Type B pancreatic cell (in vitro differentiated cells): Measurements from ENCODE around the gene LY9. TPM values are rescaled to one million over a fixed set of nuclear protein-coding genes. Genes with fewer than 3 reads are reported as not detected.

Source experiments
- DNase-seq: peaks from one replicate; pipeline ENCODE4 v3.0.0; 2021; ENCODE audit warnings: mixed read lengths; ENCODE audit not compliant: unreplicated experiment; ENCODE audit errors: extremely low spot score
- H3K27ac Mint-ChIP-seq: 2 replicates; pipeline ENCODE4 v1.8.0; 2021; ENCODE audit warnings: mild to moderate bottlenecking, mixed read lengths
- H3K27me3 Mint-ChIP-seq: 2 replicates; pipeline ENCODE4 v1.8.0; 2021; ENCODE audit warnings: mixed read lengths
- H3K36me3 Mint-ChIP-seq: 2 replicates; pipeline ENCODE4 v1.8.0; 2021; ENCODE audit warnings: mixed read lengths
- H3K4me1 Mint-ChIP-seq: one replicate; pipeline ENCODE4 v1.8.0; 2021; ENCODE audit warnings: mixed read lengths; ENCODE audit not compliant: unreplicated experiment
- H3K4me3 Mint-ChIP-seq: 2 replicates; pipeline ENCODE4 v1.8.0; 2021; ENCODE audit warnings: mild to moderate bottlenecking, mixed read lengths
- H3K9me3 Mint-ChIP-seq: 2 replicates; pipeline ENCODE4 v1.8.0; 2021; ENCODE audit warnings: mixed read lengths
- total RNA-seq: library from RNA; stranded (reverse); gene quantifications from 2 replicates; pipeline ENCODE4 v1.2.1, GENCODE V29; 2021; ENCODE audit warnings: low replicate concordance
- TF ChIP-seq, protein P1 (sequence below): fragments of 200-600 bp; sonication (generic); conservative IDR thresholded peaks from 2 replicates; pipeline ENCODE4 v1.5.0; 2021; ENCODE audit warnings: antibody characterized with exemption, mild to moderate bottlenecking

Gene LY9
- total RNA-seq, 1 donor from 2014 or later = not detected

GRCh38 chr1:160789051-160789701, 6.8 kb upstream of the LY9 start:
- Mint-ChIP-seq H3K27ac (no peak overlapping the region), H3K36me3 (no peaks in the 10 kb centered on the region), H3K4me3 (no peak overlapping the region), H3K27me3 (no peaks in the 10 kb centered on the region), H3K9me3 (no peaks in the 10 kb centered on the region), H3K4me1 (no peaks in the 10 kb centered on the region)
- TF ChIP-seq, protein P1, sequence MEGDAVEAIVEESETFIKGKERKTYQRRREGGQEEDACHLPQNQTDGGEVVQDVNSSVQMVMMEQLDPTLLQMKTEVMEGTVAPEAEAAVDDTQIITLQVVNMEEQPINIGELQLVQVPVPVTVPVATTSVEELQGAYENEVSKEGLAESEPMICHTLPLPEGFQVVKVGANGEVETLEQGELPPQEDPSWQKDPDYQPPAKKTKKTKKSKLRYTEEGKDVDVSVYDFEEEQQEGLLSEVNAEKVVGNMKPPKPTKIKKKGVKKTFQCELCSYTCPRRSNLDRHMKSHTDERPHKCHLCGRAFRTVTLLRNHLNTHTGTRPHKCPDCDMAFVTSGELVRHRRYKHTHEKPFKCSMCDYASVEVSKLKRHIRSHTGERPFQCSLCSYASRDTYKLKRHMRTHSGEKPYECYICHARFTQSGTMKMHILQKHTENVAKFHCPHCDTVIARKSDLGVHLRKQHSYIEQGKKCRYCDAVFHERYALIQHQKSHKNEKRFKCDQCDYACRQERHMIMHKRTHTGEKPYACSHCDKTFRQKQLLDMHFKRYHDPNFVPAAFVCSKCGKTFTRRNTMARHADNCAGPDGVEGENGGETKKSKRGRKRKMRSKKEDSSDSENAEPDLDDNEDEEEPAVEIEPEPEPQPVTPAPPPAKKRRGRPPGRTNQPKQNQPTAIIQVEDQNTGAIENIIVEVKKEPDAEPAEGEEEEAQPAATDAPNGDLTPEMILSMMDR = no peak
- no peak for DNase-seq

DNA sequence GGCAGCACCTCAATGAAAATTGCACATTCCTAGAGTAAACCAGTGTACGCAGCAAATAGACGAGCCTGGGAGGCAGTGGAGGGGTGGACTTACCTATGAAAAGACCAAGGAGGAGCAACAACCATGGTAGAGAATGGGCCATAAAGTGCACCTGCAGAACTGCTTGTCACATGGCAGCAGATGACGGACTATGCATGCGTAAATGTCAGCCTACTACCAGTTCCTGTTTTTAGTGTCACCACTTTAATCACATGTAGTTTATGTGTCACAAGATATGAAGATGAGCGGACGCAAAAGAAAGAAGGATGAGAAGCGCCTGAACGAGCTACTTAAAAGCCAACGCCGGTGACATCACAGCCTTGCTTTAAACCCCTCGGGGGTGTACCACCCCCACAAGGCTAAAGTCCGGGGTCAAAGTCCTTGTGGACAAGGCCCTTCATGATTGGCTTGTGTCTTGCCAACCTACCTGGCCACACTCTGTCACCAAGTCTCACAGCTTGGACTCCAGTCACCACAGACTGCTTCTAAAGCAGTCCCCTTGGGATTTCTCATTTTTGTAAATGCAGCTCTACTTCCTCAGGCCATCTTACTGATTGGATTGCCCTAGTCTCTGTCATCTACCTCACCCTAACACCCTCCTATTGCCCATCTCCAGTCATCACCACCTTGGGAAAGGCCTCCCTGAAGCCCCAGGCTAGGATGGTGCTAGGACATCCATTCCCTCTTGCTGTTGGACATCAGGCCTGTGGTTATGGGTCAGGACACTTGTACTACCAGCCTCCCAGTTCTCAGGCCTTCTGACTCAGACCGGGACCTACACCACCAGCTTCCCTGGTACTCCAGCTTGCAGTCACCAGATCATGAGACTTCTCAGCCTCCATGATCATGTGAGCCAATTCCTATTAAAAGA, 6.0 kb upstream of the LY9 start:
- TF ChIP-seq, protein P1 = no peak
- H3K9me3 Mint-ChIP-seq = no peaks in the 10 kb centered on the region
- H3K4me1 Mint-ChIP-seq = no peaks in the 10 kb centered on the region
- no peaks in the 10 kb centered on the region for H3K36me3 Mint-ChIP-seq
- no peak overlapping the region for H3K4me3 Mint-ChIP-seq
- H3K27me3 Mint-ChIP-seq = no peaks in the 10 kb centered on the region
- no peak for DNase-seq
- H3K27ac Mint-ChIP-seq = no peak overlapping the region

DNA sequence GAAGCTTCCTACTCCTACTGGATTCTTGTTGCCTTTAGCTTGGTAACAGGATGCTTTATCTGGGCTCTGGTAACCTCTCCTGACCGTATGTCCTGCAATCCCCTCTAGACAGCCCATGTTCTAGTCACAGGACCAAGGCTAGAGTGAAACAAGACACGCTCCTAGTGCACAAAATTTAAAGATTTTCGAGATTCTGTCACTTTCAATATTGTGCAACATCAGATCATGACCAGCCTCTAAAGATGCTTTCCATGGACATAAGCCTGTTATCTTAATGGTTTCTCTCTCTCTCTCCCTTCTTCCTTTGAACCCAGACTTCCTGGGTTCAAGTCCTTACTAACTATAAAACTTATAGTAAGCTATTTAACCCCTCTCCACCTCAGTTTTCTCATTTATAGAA, 1.6 kb upstream of the LY9 start:
- H3K4me3 Mint-ChIP-seq = no peak overlapping the region
- no peaks in the 10 kb centered on the region for H3K4me1 Mint-ChIP-seq
- H3K9me3 Mint-ChIP-seq = no peaks in the 10 kb centered on the region
- H3K36me3 Mint-ChIP-seq = no peaks in the 10 kb centered on the region
- DNase-seq = no peak
- TF ChIP-seq, protein P1 = no peak
- no peak overlapping the region for H3K27ac Mint-ChIP-seq
- no peaks in the 10 kb centered on the region for H3K27me3 Mint-ChIP-seq

DNA sequence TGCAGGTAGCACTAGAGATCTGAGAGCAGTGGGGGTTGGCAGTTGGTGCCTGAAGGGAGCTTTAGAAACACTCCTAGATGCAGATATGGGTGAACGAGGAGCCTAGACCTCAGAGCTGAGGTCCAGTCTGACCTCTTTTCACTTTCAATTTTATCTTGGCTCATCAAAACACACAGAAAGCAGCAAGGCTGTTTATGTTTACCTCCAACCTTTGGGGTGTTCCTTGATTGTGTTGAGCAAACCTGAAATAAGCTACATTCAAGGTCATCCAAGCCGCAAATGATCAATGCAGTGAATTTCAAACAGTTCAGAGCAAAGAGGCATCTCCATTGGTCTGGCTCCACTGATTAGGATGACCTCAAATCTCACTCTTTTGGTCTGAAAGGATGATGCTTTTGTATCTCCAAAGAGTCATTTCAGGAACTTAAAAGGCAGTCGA, 1.3 kb downstream of the LY9 start:
- Mint-ChIP-seq H3K36me3 (no peaks in the 10 kb centered on the region), H3K27me3 (no peaks in the 10 kb centered on the region), H3K4me3 (no peak overlapping the region), H3K4me1 (no peaks in the 10 kb centered on the region), H3K27ac (no peak overlapping the region), H3K9me3 (no peaks in the 10 kb centered on the region)
- TF ChIP-seq, protein P1 = no peak
- DNase-seq = no peak

- DNase-seq = no peak
- Mint-ChIP-seq H3K4me1 (no peaks in the 10 kb centered on the region), H3K27ac (no peak overlapping the region), H3K36me3 (no peaks in the 10 kb centered on the region), H3K27me3 (no peaks in the 10 kb centered on the region), H3K9me3 (no peaks in the 10 kb centered on the region), H3K4me3 (no peak overlapping the region)
- TF ChIP-seq, protein P1 = no peak
These were observed 1.9 kb downstream of the LY9 start for GRCh38 chr1:160797861-160798273.
